Mononuclear cell (primary cell): ENCODE results near the gene TEAD1. TPM values are rescaled to one million over a fixed set of nuclear protein-coding genes. Genes with fewer than 3 reads are reported as not detected.

Experiments
- H3K27me3 ChIP-seq: 2 replicates; pipeline ENCODE4 v1.6.0; 2011; ENCODE audit warnings: low read length, control low read depth; ENCODE audit not compliant: insufficient read depth
- H3K4me1 ChIP-seq: 2 replicates; pipeline ENCODE4 v1.5.1; 2011; ENCODE audit warnings: mild to moderate bottlenecking, low read length, control low read depth; ENCODE audit not compliant: insufficient read depth
- H3K4me3 ChIP-seq: 2 replicates; pipeline ENCODE4 v1.5.1; 2011; ENCODE audit warnings: mild to moderate bottlenecking, low read length, moderate library complexity
- H3K9me3 ChIP-seq: 2 replicates; pipeline ENCODE4 v1.5.1; 2011; ENCODE audit warnings: low read depth, mild to moderate bottlenecking, control low read depth, low read length
- total RNA-seq: library from RNA; depleted of rRNA; stranded (reverse); fragments of >200 nt; gene quantifications from one replicate; pipeline ENCODE4 v1.2.3, GENCODE V29; 2012

The TEAD1 gene
- total RNA-seq, 1 donor: not detected

- H3K4me1 ChIP-seq: no peaks in the 10 kb centered on the region
These were observed 13.0 kb downstream of the TEAD1 start for GRCh38 chr11:12687216-12687623.

GRCh38 chr11:12687740-12688139 is 13.5 kb downstream of the TEAD1 start:
- Histone ChIP-seq H3K4me1 (no peaks in the 10 kb centered on the region), H3K27me3 (peaks cover 52% of the 10 kb centered on the region), H3K9me3 (no peaks in the 10 kb centered on the region), H3K4me3 (no peak overlapping the region)

More at GRCh38 chr11:12687216-12687623, 13.0 kb downstream of the TEAD1 start:
- Histone ChIP-seq H3K9me3 (no peaks in the 10 kb centered on the region), H3K4me3 (no peak overlapping the region), H3K27me3 (peaks cover 52% of the 10 kb centered on the region)

- H3K4me3 ChIP-seq: no peak overlapping the region
- peaks cover 54% of the 10 kb centered on the region for H3K27me3 ChIP-seq
- H3K9me3 ChIP-seq: no peaks in the 10 kb centered on the region
- H3K4me1 ChIP-seq: no peaks in the 10 kb centered on the region
These were observed 15.0 kb downstream of the TEAD1 start for GRCh38 chr11:12689029-12689755.

- H3K9me3 ChIP-seq: no peaks in the 10 kb centered on the region
- H3K27me3 ChIP-seq: peaks cover 63% of the 10 kb centered on the region
- no peak overlapping the region for H3K4me3 ChIP-seq
- no peaks in the 10 kb centered on the region for H3K4me1 ChIP-seq
These were observed 16.4 kb downstream of the TEAD1 start for GRCh38 chr11:12690663-12691062.

GRCh38 chr11:12691473-12691872 is 17.3 kb downstream of the TEAD1 start:
- Histone ChIP-seq H3K27me3 (peaks cover 69% of the 10 kb centered on the region), H3K4me1 (no peaks in the 10 kb centered on the region), H3K9me3 (no peaks in the 10 kb centered on the region), H3K4me3 (no peak overlapping the region)

- Histone ChIP-seq H3K9me3 (no peaks in the 10 kb centered on the region), H3K4me3 (no peak overlapping the region), H3K27me3 (peaks cover 69% of the 10 kb centered on the region), H3K4me1 (no peaks in the 10 kb centered on the region)
These were observed 18.2 kb downstream of the TEAD1 start for GRCh38 chr11:12692229-12693075.

GRCh38 chr11:12693094-12693478 is 18.9 kb downstream of the TEAD1 start:
- Histone ChIP-seq H3K4me1 (no peaks in the 10 kb centered on the region), H3K9me3 (no peaks in the 10 kb centered on the region), H3K27me3 (peaks cover 67% of the 10 kb centered on the region), H3K4me3 (no peak overlapping the region)

GRCh38 chr11:12693479-12694182 is 19.4 kb downstream of the TEAD1 start:
- Histone ChIP-seq H3K27me3 (peaks cover 70% of the 10 kb centered on the region), H3K4me1 (no peaks in the 10 kb centered on the region), H3K9me3 (no peaks in the 10 kb centered on the region), H3K4me3 (no peak overlapping the region)

- Histone ChIP-seq H3K4me1 (no peaks in the 10 kb centered on the region), H3K4me3 (no peak overlapping the region), H3K9me3 (no peaks in the 10 kb centered on the region), H3K27me3 (peaks cover 74% of the 10 kb centered on the region)
These were observed 19.9 kb downstream of the TEAD1 start for GRCh38 chr11:12694183-12694531.

GRCh38 chr11:12695221-12695794 is 21.1 kb downstream of the TEAD1 start:
- peaks cover 77% of the 10 kb centered on the region for H3K27me3 ChIP-seq
- no peaks in the 10 kb centered on the region for H3K4me1 ChIP-seq
- no peaks in the 10 kb centered on the region for H3K9me3 ChIP-seq
- no peak overlapping the region for H3K4me3 ChIP-seq

GRCh38 chr11:12695873-12696272 is 21.7 kb downstream of the TEAD1 start:
- Histone ChIP-seq H3K4me1 (no peaks in the 10 kb centered on the region), H3K4me3 (no peak overlapping the region), H3K9me3 (no peaks in the 10 kb centered on the region), H3K27me3 (peaks cover 79% of the 10 kb centered on the region)

GRCh38 chr11:12696911-12697581 is 22.8 kb downstream of the TEAD1 start:
- Histone ChIP-seq H3K4me3 (no peak overlapping the region), H3K4me1 (no peaks in the 10 kb centered on the region), H3K9me3 (no peaks in the 10 kb centered on the region), H3K27me3 (peaks cover 68% of the 10 kb centered on the region)

- H3K27me3 ChIP-seq: peaks cover 58% of the 10 kb centered on the region
- no peaks in the 10 kb centered on the region for H3K4me1 ChIP-seq
- H3K4me3 ChIP-seq: no peak overlapping the region
- no peaks in the 10 kb centered on the region for H3K9me3 ChIP-seq
These were observed 23.8 kb downstream of the TEAD1 start for GRCh38 chr11:12698048-12698447.

- H3K4me3 ChIP-seq: no peak overlapping the region
- H3K9me3 ChIP-seq: no peaks in the 10 kb centered on the region
- peaks cover 23% of the 10 kb centered on the region for H3K27me3 ChIP-seq
- H3K4me1 ChIP-seq: no peaks in the 10 kb centered on the region
These were observed 27.8 kb downstream of the TEAD1 start for GRCh38 chr11:12701811-12702592.
